HG02623 (cell line): ENCODE results near the gene BCL2L2.
"Not testable (repeated sequence)": the region's sequence is repeated elsewhere in the genome, so short reads cannot be mapped to it uniquely, and the experiment has no call there.

Source experiments
- ATAC-seq: cut with Tn5 transposase; IDR thresholded peaks from one replicate; pipeline ENCODE4 v1.9.1; 2021; ENCODE audit warnings: moderate library complexity; ENCODE audit not compliant: unreplicated experiment

BCL2L2 gene

GRCh38 chr14:23322568-23323517 is 16.2 kb downstream of the BCL2L2 start:
- ATAC-seq = no peak

GRCh38 chr14:23323838-23324454 is 17.3 kb downstream of the BCL2L2 start:
- ATAC-seq = no peak

GRCh38 chr14:23324455-23324846 is 17.8 kb downstream of the BCL2L2 start:
- no peak for ATAC-seq

GRCh38 chr14:23324993-23325392 is 18.4 kb downstream of the BCL2L2 start:
- ATAC-seq = no peak

GRCh38 chr14:23325746-23326145 is 19.1 kb downstream of the BCL2L2 start:
- not testable (repeated sequence) for ATAC-seq

- no peak for ATAC-seq
Observed at GRCh38 chr14:23326491-23327332, 20.1 kb downstream of the BCL2L2 start.

GRCh38 chr14:23327947-23328744 is 21.5 kb downstream of the BCL2L2 start:
- no peak for ATAC-seq

GRCh38 chr14:23335623-23336022 is 29.0 kb downstream of the BCL2L2 start:
- no peak for ATAC-seq

GRCh38 chr14:23339506-23340268 is 33.1 kb downstream of the BCL2L2 start:
- ATAC-seq = no peak

GRCh38 chr14:23344481-23344880 is 37.8 kb downstream of the BCL2L2 start:
- no peak for ATAC-seq

GRCh38 chr14:23345987-23346692 is 39.5 kb downstream of the BCL2L2 start:
- no peak for ATAC-seq

- ATAC-seq = no peak
Observed at GRCh38 chr14:23346693-23347405, 40.2 kb downstream of the BCL2L2 start.

GRCh38 chr14:23347406-23348296 is 41.0 kb downstream of the BCL2L2 start:
- ATAC-seq = no peak

GRCh38 chr14:23348297-23348655 is 41.6 kb downstream of the BCL2L2 start:
- no peak for ATAC-seq

- no peak for ATAC-seq
Observed at GRCh38 chr14:23349156-23349845, 42.7 kb downstream of the BCL2L2 start.

GRCh38 chr14:23351681-23352505 is 45.3 kb downstream of the BCL2L2 start:
- no peak for ATAC-seq
